Mucosa of stomach (tissue), 1 donor: Measurements from ENCODE around the gene SLC49A3.

Experiments
- H3K27me3 ChIP-seq: one replicate; pipeline ENCODE4 v1.7.0; 2013; ENCODE audit warnings: mild to moderate bottlenecking, low read length; ENCODE audit not compliant: control insufficient read depth, insufficient read depth
- H3K36me3 ChIP-seq: one replicate; pipeline ENCODE4 v1.7.0; 2013; ENCODE audit warnings: low read length; ENCODE audit not compliant: control insufficient read depth, insufficient read depth
- H3K4me1 ChIP-seq: one replicate; pipeline ENCODE4 v1.7.0; 2013; ENCODE audit warnings: mild to moderate bottlenecking, low read length; ENCODE audit not compliant: control insufficient read depth, insufficient read depth
- H3K4me3 ChIP-seq: one replicate; pipeline ENCODE4 v1.7.0; 2013; ENCODE audit warnings: low read length
- H3K9ac ChIP-seq: one replicate; pipeline ENCODE4 v1.7.0; 2013; ENCODE audit warnings: mild to moderate bottlenecking, low read length, moderate library complexity
- H3K9me3 ChIP-seq: one replicate; pipeline ENCODE4 v1.7.0; 2013; ENCODE audit warnings: mild to moderate bottlenecking, low read length, moderate library complexity; ENCODE audit not compliant: control insufficient read depth
- donor health status: Pancreatic carcinoma.

SLC49A3 gene

GRCh38 chr4:689723-690122 lies 772 bp upstream of the SLC49A3 start:
- Histone ChIP-seq H3K27me3 (peaks cover 3% of the 10 kb centered on the region), H3K4me1 (peaks cover 41% of the 10 kb centered on the region), H3K4me3 (peak overlapping the region; percentile 64), H3K36me3 (no peaks in the 10 kb centered on the region), H3K9me3 (no peaks in the 10 kb centered on the region), H3K9ac (peak overlapping the region; percentile 70)

- Histone ChIP-seq H3K4me1 (peaks cover 54% of the 10 kb centered on the region), H3K9me3 (no peaks in the 10 kb centered on the region), H3K27me3 (no peaks in the 10 kb centered on the region), H3K9ac (peak overlapping the region; percentile 70), H3K36me3 (no peaks in the 10 kb centered on the region), H3K4me3 (peak overlapping the region; percentile 19)
Measured at GRCh38 chr4:687971-688853, 739 bp downstream of the SLC49A3 start.

GRCh38 chr4:687048-687970 lies 1.6 kb downstream of the SLC49A3 start:
- no peak overlapping the region for H3K4me3 ChIP-seq
- H3K4me1 ChIP-seq: peaks cover 58% of the 10 kb centered on the region
- no peaks in the 10 kb centered on the region for H3K27me3 ChIP-seq
- H3K9me3 ChIP-seq: no peaks in the 10 kb centered on the region
- no peaks in the 10 kb centered on the region for H3K36me3 ChIP-seq
- H3K9ac ChIP-seq: peak overlapping the region; percentile 17

- no peaks in the 10 kb centered on the region for H3K9me3 ChIP-seq
- H3K4me1 ChIP-seq: peaks cover 63% of the 10 kb centered on the region
- H3K27me3 ChIP-seq: no peaks in the 10 kb centered on the region
- no peaks in the 10 kb centered on the region for H3K36me3 ChIP-seq
- no peak overlapping the region for H3K4me3 ChIP-seq
- H3K9ac ChIP-seq: peak overlapping the region; percentile 17
Measured at GRCh38 chr4:686413-687040, 2.4 kb downstream of the SLC49A3 start.

GRCh38 chr4:685679-686412 lies 3.1 kb downstream of the SLC49A3 start:
- Histone ChIP-seq H3K4me3 (no peak overlapping the region), H3K4me1 (peaks cover 68% of the 10 kb centered on the region), H3K36me3 (no peaks in the 10 kb centered on the region), H3K27me3 (no peaks in the 10 kb centered on the region), H3K9ac (no peak overlapping the region), H3K9me3 (no peaks in the 10 kb centered on the region)

GRCh38 chr4:684623-685327 lies 4.2 kb downstream of the SLC49A3 start:
- no peaks in the 10 kb centered on the region for H3K27me3 ChIP-seq
- no peaks in the 10 kb centered on the region for H3K36me3 ChIP-seq
- H3K4me3 ChIP-seq: no peak overlapping the region
- peaks cover 69% of the 10 kb centered on the region for H3K4me1 ChIP-seq
- no peak overlapping the region for H3K9ac ChIP-seq
- no peaks in the 10 kb centered on the region for H3K9me3 ChIP-seq

- Histone ChIP-seq H3K9ac (no peak overlapping the region), H3K4me1 (peaks cover 63% of the 10 kb centered on the region), H3K9me3 (no peaks in the 10 kb centered on the region)
Measured at GRCh38 chr4:683982-684622, 4.8 kb downstream of the SLC49A3 start.

GRCh38 chr4:683247-683897 lies 5.6 kb downstream of the SLC49A3 start:
- Histone ChIP-seq H3K36me3 (no peaks in the 10 kb centered on the region), H3K9me3 (no peaks in the 10 kb centered on the region), H3K9ac (no peak overlapping the region)

More at GRCh38 chr4:683982-684622, 4.8 kb downstream of the SLC49A3 start:
- H3K36me3 ChIP-seq: no peaks in the 10 kb centered on the region
- no peaks in the 10 kb centered on the region for H3K27me3 ChIP-seq
- no peak overlapping the region for H3K4me3 ChIP-seq

GRCh38 chr4:682490-683172 lies 6.3 kb downstream of the SLC49A3 start:
- H3K4me1 ChIP-seq: peaks cover 60% of the 10 kb centered on the region
- H3K36me3 ChIP-seq: no peaks in the 10 kb centered on the region
- H3K27me3 ChIP-seq: no peaks in the 10 kb centered on the region
- no peaks in the 10 kb centered on the region for H3K9me3 ChIP-seq
- H3K9ac ChIP-seq: no peak overlapping the region
- no peak overlapping the region for H3K4me3 ChIP-seq

More at GRCh38 chr4:683247-683897, 5.6 kb downstream of the SLC49A3 start:
- Histone ChIP-seq H3K4me1 (peaks cover 60% of the 10 kb centered on the region), H3K27me3 (no peaks in the 10 kb centered on the region), H3K4me3 (no peak overlapping the region)
